K562 (cell line): ENCODE results near the gene SVBP. TPM values are rescaled to one million over a fixed set of nuclear protein-coding genes. Genes with fewer than 3 reads are reported as not detected.

Experiments
- ARHGAP35 ChIP-seq: fragments of 450-650 bp; IDR thresholded peaks from 2 replicates; pipeline ENCODE4 v1.6.1; 2018; ENCODE audit not compliant: partially characterized antibody
- ARID2 ChIP-seq: fragments of 450-650 bp; IDR thresholded peaks from 2 replicates; pipeline ENCODE4 v1.6.1; 2017; ENCODE audit warnings: antibody characterized with exemption, mild to moderate bottlenecking
- CBX2 ChIP-seq: fragments of 200-600 bp; sonication (generic); IDR thresholded peaks from one replicate; pipeline ENCODE4 v1.6.1; 2012; ENCODE audit warnings: mild to moderate bottlenecking, low read length, inconsistent platforms; ENCODE audit not compliant: insufficient read depth, poor library complexity, severe bottlenecking
- CEBPG ChIP-seq, 3 experiments: fragments of 200-800 bp in 1 of 3; sonication (Bioruptor generic) in 1 of 3; sonication (generic) in 1 of 3; formaldehyde crosslinking in 1 of 3; IDR thresholded peaks in 2 of 3; conservative IDR thresholded peaks in 1 of 3; 2 replicates each; pipeline versions ENCODE4 v1.6.1 to v1.8.0; 2016 to 2022; ENCODE audit warnings: missing compliant biosample characterization in 2 of 3, missing genetic modification characterization in 2 of 3, mild to moderate bottlenecking in 1 of 3, missing genetic modification reagents in 1 of 3
- GTF3C2 ChIP-seq: IDR thresholded peaks from 3 replicates; pipeline ENCODE4 v1.6.1; 2011; ENCODE audit warnings: borderline replicate concordance, mild to moderate bottlenecking, moderate library complexity; ENCODE audit not compliant: insufficient read length; ENCODE audit errors: extremely low read depth
- KDM1A ChIP-seq, 2 experiments: fragments of 450-650 bp; IDR thresholded peaks; 2 replicates each; pipeline ENCODE4 v1.6.1; 2016; ENCODE audit warnings: mild to moderate bottlenecking in 2 of 2
- KLF10 ChIP-seq: fragments of 250-450 bp; sonication (Bioruptor Pico); IDR thresholded peaks from 2 replicates; pipeline ENCODE4 v1.6.1; 2021; ENCODE audit warnings: matching md5 sums
- NFE2L1 ChIP-seq: fragments of 450-650 bp; IDR thresholded peaks from 2 replicates; pipeline ENCODE4 v1.6.1; 2016; ENCODE audit warnings: missing genetic modification characterization, low read depth, mild to moderate bottlenecking, missing compliant biosample characterization, moderate library complexity, borderline replicate concordance
- RFX7 ChIP-seq: fragments of 250-450 bp; sonication (Bioruptor Pico); IDR thresholded peaks from 2 replicates; pipeline ENCODE4 v1.5.1; 2021; ENCODE audit warnings: mild to moderate bottlenecking
- SIN3B ChIP-seq: fragments of 450-650 bp; IDR thresholded peaks from 2 replicates; pipeline ENCODE4 v1.6.1; 2017; ENCODE audit warnings: low read depth, mild to moderate bottlenecking, moderate library complexity
- SUPT5H ChIP-seq: fragments of 450-650 bp; IDR thresholded peaks from 2 replicates; pipeline ENCODE4 v1.6.1; 2016
- TCFL5 ChIP-seq: fragments of 250-450 bp; sonication (Bioruptor Pico); conservative IDR thresholded peaks from 2 replicates; pipeline ENCODE4 v1.6.1; 2021; ENCODE audit warnings: mild to moderate bottlenecking, moderate library complexity, matching md5 sums
- TEAD1 ChIP-seq, 2 experiments: fragments of 450-650 bp in 1 of 2; sonication (generic) in 1 of 2; formaldehyde crosslinking; IDR thresholded peaks; 2 replicates each; pipeline versions ENCODE4 v1.4.0 to v1.8.0; 2020 to 2022; ENCODE audit warnings: mild to moderate bottlenecking in 2 of 2, missing genetic modification reagents in 1 of 2
- ZFP30 ChIP-seq: fragments of 250-450 bp; sonication (Bioruptor Pico); IDR thresholded peaks from 2 replicates; pipeline ENCODE4 v1.8.0; 2022; ENCODE audit warnings: moderate library complexity, mild to moderate bottlenecking, inconsistent platforms, borderline replicate concordance
- ZNF24 ChIP-seq: fragments of 450-650 bp; IDR thresholded peaks from 2 replicates; pipeline ENCODE4 v1.6.1; 2016
- ZNF609 ChIP-seq: sonication (generic); formaldehyde crosslinking; IDR thresholded peaks from 2 replicates; pipeline ENCODE4 v1.8.1; 2023; ENCODE audit warnings: missing genetic modification reagents, mild to moderate bottlenecking, borderline replicate concordance
- polyA plus RNA-seq, 8 experiments: library from polyadenylated mRNA; depleted of rRNA in 4 of 8; stranded (reverse) in 5 of 8; unstranded in 3 of 8; fragments of >200 nt; fragmentation: Nextera tagmentation in 2 of 8; fragmentation: Illumina TruSeq in 1 of 8; extraction: Ambion mirVana in 2 of 8; extraction: Trizol in 1 of 8; gene quantifications; 2 replicates each; pipeline versions ENCODE4 v1.2.1 to v1.2.3, GENCODE V29; 2011 to 2014; ENCODE audit warnings: inconsistent platforms in 1 of 8, missing spikeins in 1 of 8
- total RNA-seq, 7 experiments: library from RNA; depleted of rRNA in 6 of 7; stranded (reverse); fragments of >200 nt in 6 of 7; fragmentation: Illumina TruSeq in 2 of 7; extraction: Trizol in 2 of 7; gene quantifications; 2 replicates each; pipeline versions ENCODE4 v1.2.1 to v1.2.3, GENCODE V29; 2011 to 2021; ENCODE audit warnings: low replicate concordance in 1 of 7
- TF ChIP-seq, protein P1 (sequence below): fragments of 450-650 bp; formaldehyde crosslinking; IDR thresholded peaks from 2 replicates; pipeline ENCODE4 v1.4.0; 2020; ENCODE audit warnings: mild to moderate bottlenecking, moderate library complexity

The SVBP gene
- total and polyA plus RNA-seq, 9 of the 15 experiments (the other 6 are each of a cell fraction or from before 2014, with no cell fraction given), result 31.7 to 49.7 (median 40.0) TPM

- TF ChIP-seq CEBPG (CRISPR knock-in tag; IDR thresholded peaks at IDR 0.05), result no peak
- no peak for TF ChIP-seq CEBPG (tag; conservative IDR thresholded peaks at IDR 0.05 in 1 of 2, IDR thresholded peaks at IDR 0.05 in 1 of 2)
- TF ChIP-seq ARID2, result peak; percentile 13; the same call in 1 of the 2 replicates
- no peak for TF ChIP-seq KDM1A (IDR thresholded peaks at IDR 0.05)
- no peak for TF ChIP-seq GTF3C2
- no peak for TF ChIP-seq TCFL5 (CRISPR knock-in tag)
- peak; percentile 98 for TF ChIP-seq SUPT5H
- no peak for TF ChIP-seq ZNF609 (CRISPR knock-in tag)
- TF ChIP-seq, protein P1, sequence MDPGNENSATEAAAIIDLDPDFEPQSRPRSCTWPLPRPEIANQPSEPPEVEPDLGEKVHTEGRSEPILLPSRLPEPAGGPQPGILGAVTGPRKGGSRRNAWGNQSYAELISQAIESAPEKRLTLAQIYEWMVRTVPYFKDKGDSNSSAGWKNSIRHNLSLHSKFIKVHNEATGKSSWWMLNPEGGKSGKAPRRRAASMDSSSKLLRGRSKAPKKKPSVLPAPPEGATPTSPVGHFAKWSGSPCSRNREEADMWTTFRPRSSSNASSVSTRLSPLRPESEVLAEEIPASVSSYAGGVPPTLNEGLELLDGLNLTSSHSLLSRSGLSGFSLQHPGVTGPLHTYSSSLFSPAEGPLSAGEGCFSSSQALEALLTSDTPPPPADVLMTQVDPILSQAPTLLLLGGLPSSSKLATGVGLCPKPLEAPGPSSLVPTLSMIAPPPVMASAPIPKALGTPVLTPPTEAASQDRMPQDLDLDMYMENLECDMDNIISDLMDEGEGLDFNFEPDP (CRISPR knock-in tag), result no peak
- TF ChIP-seq KLF10 (CRISPR knock-in tag), result no peak
- TF ChIP-seq CBX2, result no peak
- TF ChIP-seq ZFP30 (CRISPR knock-in tag), result no peak
- TF ChIP-seq TEAD1 (CRISPR knock-in tag; IDR thresholded peaks at IDR 0.05), result 0 out of 4 replicates have a peak, but pooled peaks of 1 of the 2 experiments have one; percentile 88
- no peak for TF ChIP-seq ZNF24
- peak; percentile 81 for TF ChIP-seq SIN3B
- no peak for TF ChIP-seq ARHGAP35
- no peak for TF ChIP-seq RFX7 (CRISPR knock-in tag)
- no peak for TF ChIP-seq NFE2L1 (tag)
These were observed 50.3 kb downstream of the SVBP start, which contains the start of the genes C1orf50 and P3H1 (continued) for GRCh38 chr1:42766741-42767509.
